Motor neuron (in vitro differentiated cells): Measurements from ENCODE around the gene USP44. TPM values are rescaled to one million over a fixed set of nuclear protein-coding genes. Genes with fewer than 3 reads are reported as not detected.
A peak's percentile ranks its signal among the peaks of the same experiment; 100 is the strongest.
"Not testable (repeated sequence)": the region's sequence is repeated elsewhere in the genome, so short reads cannot be mapped to it uniquely, and the experiment has no call there.

Experiments used
- ATAC-seq, 8 experiments: fragments of 200-7000 bp; cut with Tn5 transposase; replicated peaks in 6 of 8; 2 replicates each; pipeline ENCODE4 v1.8.0; 2021; ENCODE audit warnings: mild to moderate bottlenecking in 8 of 8, moderate library complexity in 8 of 8
- H3K27ac ChIP-seq, 2 donors: fragments of 250-450 bp; sonication (Bioruptor Pico); 2 replicates each; pipeline ENCODE4 v1.9.0; 2021; ENCODE audit warnings: antibody characterized with exemption in 2 of 2, mild to moderate bottlenecking in 2 of 2, moderate library complexity in 1 of 2
- H3K4me1 ChIP-seq, 2 donors: fragments of 250-450 bp; sonication (Bioruptor Pico); replicated peaks in 1 of 2; 2 replicates each; pipeline ENCODE4 v1.6.1; 2021; ENCODE audit warnings: antibody characterized with exemption in 2 of 2, mild to moderate bottlenecking in 2 of 2, moderate library complexity in 1 of 2
- H3K4me3 ChIP-seq, 5 donors: fragments of 250-450 bp; sonication (Bioruptor Pico); 2 replicates each; pipeline ENCODE4 v1.9.0; 2021; ENCODE audit warnings: antibody characterized with exemption in 5 of 5, mild to moderate bottlenecking in 5 of 5, moderate library complexity in 4 of 5
- WGBS, 10 experiments: fragments of 450-650 bp; shearing (Covaris generic); methylation state at CpG; one replicate each; pipeline ENCODE4 v1.0.0; 2022; 5-methylcytosine and 5-hydroxymethylcytosine counted together
- in situ Hi-C, 9 experiments: fragments of 400-800 bp; cut with MboI; loops; one replicate each; pipeline ENCODE4 v1.15.0; 2021; ENCODE audit warnings: low sequenced_read_pairs in 9 of 9, low pct_unique_long_range_greater_than_20kb in 2 of 9; ENCODE audit not compliant: unreplicated experiment in 9 of 9
- total RNA-seq, 8 experiments: library from RNA; unstranded; fragments of 300-600 nt; gene quantifications; 2 replicates each; pipeline versions ENCODE4 v1.2.3 to v1.2.4, GENCODE V29; 2022

Gene USP44
- total RNA-seq, 8 experiments from 2014 or later: 0.76 to 15.7 (median 10.8) TPM

DNA sequence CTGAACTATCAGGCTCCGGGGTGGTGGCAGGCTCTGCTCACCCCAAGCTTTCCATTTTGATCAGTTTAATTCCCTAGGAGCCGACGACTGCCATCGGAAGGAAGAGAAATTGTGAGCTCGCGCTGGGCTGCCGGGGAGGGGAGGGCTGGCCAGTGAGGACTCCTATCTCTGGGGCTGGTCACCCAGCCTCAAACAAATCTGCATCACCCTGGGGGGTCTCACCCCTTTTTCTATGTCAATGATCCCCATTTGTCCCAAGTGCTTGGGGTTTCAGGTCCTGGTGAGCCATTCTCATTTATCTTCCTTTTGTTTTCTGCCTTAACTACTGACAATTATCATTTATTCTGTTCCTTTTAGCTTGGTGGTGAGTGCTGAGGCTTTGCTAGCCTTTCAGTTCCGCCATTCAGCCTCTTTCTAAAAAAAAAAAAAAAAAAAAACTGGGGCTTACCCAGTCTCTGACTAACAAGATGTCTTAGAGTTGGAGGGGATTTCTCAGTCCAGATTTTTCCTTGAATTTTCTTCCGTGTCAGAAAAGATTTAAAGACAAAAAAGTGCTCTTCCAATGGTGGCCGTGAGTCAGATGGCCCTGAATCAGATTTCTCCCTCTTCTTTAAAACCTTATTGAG lies 22.8 kb upstream of the USP44 start:
- Histone ChIP-seq H3K27ac (no peak overlapping the region), H3K4me1 (peaks cover 5 to 10% of the 10 kb centered on the region in 2 donors), H3K4me3 (no peak overlapping the region)
- 3 to 90% (median 22%) methylated on average over 1 to 10 of the region's 10 CpGs for WGBS, 10 experiments
- peak in 5 of 8 experiments; percentile 24 to 68 (median 54) for ATAC-seq
- in situ Hi-C loops: no loop called here

DNA sequence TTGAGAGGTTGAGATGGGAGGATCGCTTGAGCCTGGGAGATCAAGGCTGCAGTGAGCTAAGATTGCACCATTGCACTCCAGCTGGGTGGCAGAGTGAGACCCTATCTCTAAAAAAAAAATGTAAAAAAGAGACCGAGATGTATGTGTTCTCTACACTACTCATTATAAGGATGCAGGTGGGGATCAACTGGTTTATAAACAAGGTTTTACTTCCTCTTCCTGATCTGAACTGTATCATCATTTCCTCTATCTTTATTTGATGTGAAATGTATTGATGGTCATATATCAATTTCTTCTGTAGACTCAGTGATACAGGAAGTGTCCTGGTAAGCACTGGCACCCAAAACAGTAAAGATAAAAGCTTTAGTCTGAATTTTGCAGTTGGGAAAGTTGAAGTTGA lies 20.1 kb upstream of the USP44 start:
- WGBS, 10 experiments: 0 to 100% (median 83%) methylated on average over 1 to 2 of the region's 2 CpGs; no CpG with 5 or more reads in 4 of the 10 experiments

DNA sequence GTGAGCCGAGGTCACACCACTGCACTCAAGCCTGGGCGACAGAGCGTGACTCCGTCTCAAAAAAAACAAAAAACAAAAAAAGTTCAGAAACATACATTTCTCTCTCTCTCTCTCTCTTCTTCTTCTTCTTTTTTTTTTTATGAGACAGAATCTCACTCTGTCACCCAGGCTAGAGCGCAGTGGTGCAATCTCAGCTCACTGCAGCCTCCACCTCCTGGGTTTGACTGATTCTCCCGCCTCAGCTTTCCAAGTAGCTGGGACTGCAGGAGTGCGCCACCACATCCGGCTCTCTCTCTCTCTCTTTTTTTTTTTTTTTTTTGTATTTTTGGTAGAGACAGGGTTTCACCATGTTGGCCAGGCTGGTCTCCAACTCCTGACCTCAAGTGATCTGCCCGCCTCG lies 16.8 kb upstream of the USP44 start:
- H3K4me3 ChIP-seq, in situ Hi-C loops, ATAC-seq, H3K27ac ChIP-seq, H3K4me1 ChIP-seq: not testable (repeated sequence)
- 61 to 100% (median 94%) methylated on average over 1 to 7 of the region's 10 CpGs; no CpG with 5 or more reads in 3 of the 10 experiments for WGBS, 10 experiments

More for the DNA sequence above, 20.1 kb upstream of the USP44 start:
- no peak overlapping the region for H3K27ac ChIP-seq
- H3K4me1 ChIP-seq: peaks cover 5 to 10% of the 10 kb centered on the region in 2 donors
- no peak for ATAC-seq
- in situ Hi-C loops: no loop called here
- no peak overlapping the region for H3K4me3 ChIP-seq

DNA sequence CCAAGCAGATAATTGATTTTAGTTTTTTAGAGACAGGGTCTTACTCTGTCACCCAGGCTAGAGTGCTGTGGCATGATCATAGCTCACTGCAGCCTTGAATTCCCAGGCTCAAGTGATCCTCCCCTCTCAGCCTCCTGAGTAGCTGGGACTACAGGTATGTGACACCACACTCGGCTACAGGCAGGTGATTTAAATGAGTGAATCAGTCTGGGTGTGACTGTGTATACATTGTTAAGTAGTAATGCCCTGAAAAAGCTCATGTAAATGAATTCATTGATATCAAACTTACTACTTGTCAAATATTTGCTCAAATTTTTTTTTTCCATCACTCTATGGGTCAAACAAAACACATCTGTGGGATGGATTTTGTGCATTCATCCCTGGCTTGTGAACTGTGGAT lies 6.3 kb upstream of the USP44 start:
- no peak overlapping the region for H3K27ac ChIP-seq

DNA sequence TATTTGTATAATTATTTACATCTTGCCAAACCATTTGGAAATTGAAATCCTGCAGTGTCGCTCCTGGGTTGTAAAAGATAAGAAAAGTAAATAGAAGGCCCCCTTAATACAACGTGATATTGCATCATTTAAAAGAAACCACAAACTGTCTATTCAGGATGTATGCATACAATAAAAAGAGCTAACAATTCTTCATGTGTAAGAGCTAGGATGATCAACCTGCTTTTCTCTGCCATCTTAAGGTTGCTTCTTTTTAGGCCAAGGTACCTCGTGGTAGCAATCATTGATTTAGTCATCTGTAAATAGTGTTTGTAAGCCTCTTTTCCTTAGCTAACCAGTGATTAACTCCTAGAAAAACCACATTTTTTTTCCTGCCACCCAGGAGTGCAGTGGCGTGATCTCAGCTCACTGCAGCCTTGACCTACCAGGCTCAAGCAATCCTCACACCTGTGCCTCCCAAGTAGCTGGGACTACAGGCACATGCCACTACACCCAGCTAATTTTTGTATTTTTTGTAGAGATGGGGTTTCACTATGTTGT lies 3.3 kb upstream of the USP44 start:
- in situ Hi-C loops: no loop called here
- Histone ChIP-seq H3K27ac (no peak overlapping the region), H3K4me1 (peaks cover 5 to 6% of the 10 kb centered on the region in 2 donors), H3K4me3 (no peak overlapping the region)
- WGBS, 10 experiments: 29 to 84% (median 64%) methylated on average over 1 to 4 of the region's 4 CpGs; no CpG with 5 or more reads in 1 of the 10 experiments
- no peak for ATAC-seq

More for the DNA sequence above, 6.3 kb upstream of the USP44 start:
- WGBS, 10 experiments: 71 to 100% (median 80%) methylated on average over 1 of the region's 1 CpG; no CpG with 5 or more reads in 7 of the 10 experiments
- Histone ChIP-seq H3K4me3 (no peak overlapping the region), H3K4me1 (no peaks in the 10 kb centered on the region)
- in situ Hi-C loops: no loop called here
- ATAC-seq: no peak

DNA sequence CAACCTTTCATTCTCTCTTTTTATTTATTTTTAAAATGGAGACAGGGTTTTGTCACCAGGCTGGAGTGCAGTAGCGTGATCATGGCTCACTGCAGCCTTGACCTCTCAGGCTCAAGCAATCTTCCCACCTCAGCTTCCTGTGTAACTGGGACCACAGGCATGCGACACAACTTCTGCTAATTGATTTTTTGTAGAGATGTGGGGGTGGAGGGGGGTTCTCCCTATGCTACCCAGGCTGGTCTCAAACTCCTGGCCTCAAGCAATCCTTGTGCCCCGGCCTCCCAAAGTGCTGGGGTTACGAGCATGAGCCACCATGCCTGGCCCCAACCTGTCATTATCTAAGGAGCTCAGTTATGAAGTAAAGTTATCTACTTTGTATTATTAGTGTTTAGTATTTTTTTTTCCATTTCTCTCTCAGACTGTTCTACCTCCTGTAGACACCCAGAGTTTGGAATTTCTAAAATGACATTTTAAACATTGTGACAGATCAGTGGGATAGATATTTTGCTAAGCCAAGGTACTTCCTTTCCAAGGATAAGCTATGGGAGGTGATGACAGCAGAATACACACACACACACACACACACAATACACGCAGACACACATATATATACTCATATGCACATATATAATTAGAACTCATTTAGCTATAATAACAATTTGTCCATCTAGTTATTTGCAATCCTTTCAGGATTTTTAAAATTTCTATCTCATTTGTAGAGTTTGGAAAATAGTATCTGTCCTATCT lies 2.1 kb upstream of the USP44 start:
- WGBS, 10 experiments: 17 to 100% (median 84%) methylated on average over 1 to 4 of the region's 5 CpGs; no CpG with 5 or more reads in 2 of the 10 experiments
- ATAC-seq: no peak
- Histone ChIP-seq H3K4me3 (no peak overlapping the region), H3K4me1 (peaks cover 5 to 6% of the 10 kb centered on the region in 2 donors), H3K27ac (no peak overlapping the region)
- in situ Hi-C loops: no loop called here

DNA sequence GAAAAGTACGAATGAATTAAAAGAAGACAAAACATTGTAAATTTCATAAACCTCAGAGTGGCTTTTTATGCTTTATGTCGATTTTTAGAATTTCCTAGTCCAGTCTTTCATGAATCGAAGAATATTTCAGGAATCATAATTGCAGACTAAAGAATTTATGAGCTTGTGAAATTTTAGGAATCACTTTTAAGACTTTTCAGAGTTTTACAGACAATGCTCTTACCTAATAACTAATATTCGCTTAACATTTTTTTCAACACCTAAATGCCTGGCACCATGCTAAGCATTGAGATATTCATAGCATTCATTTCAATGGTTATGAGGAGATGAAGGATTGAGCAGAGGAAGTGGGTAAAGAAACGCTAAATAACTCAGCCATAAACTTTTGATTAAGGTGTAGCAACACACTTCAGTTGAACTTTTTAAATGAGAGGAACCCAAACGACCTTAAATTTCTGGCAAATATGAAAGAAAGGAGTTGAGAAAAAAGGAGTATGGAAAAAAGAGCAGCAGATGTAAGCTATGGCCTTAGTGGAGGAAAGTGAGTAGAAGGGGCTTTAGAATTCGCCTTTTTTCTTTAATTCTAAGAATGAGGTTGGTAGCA lies 739 bp upstream of the USP44 start:
- 29 to 64% (median 49%) methylated on average over 3 to 7 of the region's 7 CpGs for WGBS, 10 experiments
- in situ Hi-C loops: no loop called here
- no peak overlapping the region for H3K4me3 ChIP-seq
- no peak overlapping the region for H3K27ac ChIP-seq
- no peak for ATAC-seq
- H3K4me1 ChIP-seq: peaks cover 6 to 9% of the 10 kb centered on the region in 2 donors

DNA sequence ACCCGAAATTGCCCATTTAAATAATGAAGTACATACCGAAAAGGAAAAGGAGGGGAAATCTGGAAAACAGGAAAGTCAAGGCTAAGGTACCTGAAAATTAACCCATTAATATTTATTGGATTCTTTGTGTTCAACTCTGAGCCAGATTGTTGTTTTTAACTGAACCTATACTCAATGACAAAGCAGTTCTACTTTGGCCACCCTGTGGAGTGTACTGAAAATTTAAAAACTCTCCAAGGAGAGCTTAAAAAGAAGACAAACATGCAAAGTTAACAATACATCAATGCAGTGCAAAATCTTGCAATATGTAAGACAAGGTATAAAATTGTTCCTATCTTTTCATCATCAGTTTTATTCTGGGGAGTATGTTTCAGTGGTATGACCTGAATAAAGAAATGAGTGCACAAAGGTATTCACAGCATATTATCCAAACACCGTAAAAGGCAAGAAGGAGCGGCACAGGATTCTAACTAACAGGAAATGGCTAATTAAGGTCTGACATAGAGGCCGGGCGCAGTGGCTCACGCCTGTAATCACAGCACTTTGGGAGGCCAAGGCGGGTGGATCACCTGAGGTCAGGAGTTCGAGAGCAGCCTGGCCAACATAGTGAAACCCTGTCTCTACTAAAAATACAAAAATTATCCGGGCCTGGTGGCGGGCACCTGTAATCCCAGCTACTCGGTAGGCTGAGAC lies 1.7 kb downstream of the USP44 start:
- in situ Hi-C loops: loop anchor here in 3 of 9 experiments (25.0 kb wide), 1 partner anchor 437 kb away; no protein-coding TSS in a partner anchor
- no peak for ATAC-seq
- WGBS, 10 experiments: 58 to 100% (median 89%) methylated on average over 2 to 10 of the region's 12 CpGs; no CpG with 5 or more reads in 1 of the 10 experiments
- H3K27ac ChIP-seq: no peak overlapping the region
- H3K4me1 ChIP-seq: peaks cover 11 to 34% of the 10 kb centered on the region in 2 donors
- H3K4me3 ChIP-seq: peak overlapping the region; percentile 75 to 97 (median 86)

DNA sequence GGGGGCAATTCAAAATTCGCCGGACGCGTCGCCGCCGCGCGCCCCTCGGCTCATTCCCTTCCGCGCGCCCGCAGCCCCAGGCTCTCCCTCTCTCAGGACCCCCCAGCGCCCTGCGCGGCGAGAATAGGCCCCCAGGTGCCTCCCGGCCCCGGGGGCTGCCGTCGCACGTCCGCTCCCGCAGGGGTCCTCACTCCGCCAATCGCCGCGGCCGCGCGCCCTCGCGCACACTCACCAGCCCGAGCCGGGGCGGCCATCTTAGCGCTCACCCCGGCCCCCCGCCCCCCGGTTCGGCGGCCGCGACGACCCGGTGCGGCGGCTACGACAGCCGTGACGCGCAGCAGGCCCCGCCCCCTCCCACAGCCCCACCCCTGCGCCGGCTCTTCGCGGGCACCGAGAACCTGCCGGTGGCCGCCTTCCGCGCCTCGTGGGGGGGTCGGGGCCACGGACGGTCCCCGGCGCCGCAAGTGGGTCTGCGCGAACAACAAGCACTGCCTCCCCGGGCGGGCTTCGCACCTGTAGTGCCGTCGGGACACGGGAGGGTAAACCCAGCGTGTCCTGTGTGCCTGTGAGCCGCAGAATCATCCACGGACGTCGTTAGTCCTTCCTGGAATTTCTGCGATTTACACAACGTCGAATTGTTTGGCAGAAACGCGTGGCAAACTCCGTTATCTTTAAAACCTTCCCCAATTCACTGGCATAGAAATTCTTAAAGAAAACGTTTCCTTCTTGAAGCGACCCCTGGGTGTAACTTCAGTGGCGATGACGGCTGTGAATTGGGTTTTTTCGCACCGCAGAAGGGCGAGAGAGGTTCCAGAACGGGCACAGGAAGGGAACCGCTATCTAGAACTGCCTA lies 2.5 kb downstream of the USP44 start:
- ATAC-seq: peak in 7 of 8 experiments; percentile 67 to 93 (median 88)
- Histone ChIP-seq H3K4me1 (peaks cover 11 to 34% of the 10 kb centered on the region in 2 donors), H3K4me3 (peak overlapping the region; percentile 75 to 97 (median 86)), H3K27ac (peak overlapping the region; percentile 81 to 83)
- in situ Hi-C loops: loop anchor here in 3 of 9 experiments (25.0 kb wide), 1 partner anchor 436 kb away; no protein-coding TSS in a partner anchor
- 15 to 66% (median 51%) methylated on average over 3 to 17 of the region's 98 CpGs; no CpG with 5 or more reads in 2 of the 10 experiments for WGBS, 10 experiments

DNA sequence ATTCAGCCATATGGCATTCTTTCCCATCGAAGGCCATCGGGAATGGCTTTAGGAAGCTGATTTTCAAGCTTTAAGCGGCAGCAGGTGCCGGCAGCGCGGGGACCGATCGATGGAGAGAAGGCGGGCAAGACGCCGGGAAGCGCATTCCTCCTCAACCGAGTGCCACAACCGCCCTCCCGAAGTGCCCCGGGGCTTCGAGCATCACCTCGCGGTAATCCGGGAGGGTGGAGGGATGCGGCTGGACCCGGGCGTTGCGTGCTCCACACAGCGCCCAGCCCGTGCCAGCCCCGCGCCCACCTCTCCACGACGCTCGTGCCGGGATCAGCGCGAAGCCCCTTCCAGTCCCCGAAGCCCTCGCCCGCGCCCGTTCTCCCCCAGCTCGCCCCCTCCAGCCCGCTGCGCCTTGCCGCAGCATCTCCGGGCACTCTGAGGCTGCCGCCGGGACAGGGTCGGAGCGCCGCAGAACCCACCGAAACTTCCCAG lies 3.2 kb downstream of the USP44 start:
- peak overlapping the region; percentile 81 to 83 for H3K27ac ChIP-seq
- H3K4me3 ChIP-seq: peak overlapping the region; percentile 75 to 97 (median 86)
- peaks cover 11 to 34% of the 10 kb centered on the region in 2 donors for H3K4me1 ChIP-seq
- in situ Hi-C loops: loop anchor here in 3 of 9 experiments (25.0 kb wide), 1 partner anchor 436 kb away; no protein-coding TSS in a partner anchor
- peak; percentile 33 to 71 (median 68) for ATAC-seq
- 0 to 8% (median 0%) methylated on average over 2 to 12 of the region's 50 CpGs; no CpG with 5 or more reads in 5 of the 10 experiments for WGBS, 10 experiments

DNA sequence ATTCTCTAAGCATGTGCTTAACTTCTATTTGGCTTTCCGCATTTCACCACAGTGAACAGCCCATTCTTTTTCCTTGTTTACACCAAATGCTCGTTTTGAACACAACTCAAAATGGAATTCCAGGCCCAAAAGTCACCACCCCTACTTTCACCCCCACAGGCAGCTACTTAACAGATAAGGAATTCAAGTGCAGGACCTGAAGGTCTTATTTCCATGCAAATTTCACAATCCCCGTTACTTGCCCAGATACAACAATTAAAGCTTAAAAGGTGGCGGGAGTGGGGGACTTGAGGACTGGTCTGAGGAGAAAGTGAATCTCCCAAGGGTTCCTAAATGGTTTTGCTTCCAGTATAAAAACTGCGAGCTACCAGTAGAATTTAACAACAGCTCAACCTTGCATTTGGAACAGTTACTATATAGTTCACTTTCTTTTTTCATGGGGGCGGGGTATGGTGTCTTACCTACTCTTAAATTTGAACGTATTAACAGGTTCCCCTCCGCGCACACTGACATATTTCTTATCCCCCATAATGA lies 3.7 kb downstream of the USP44 start:
- ATAC-seq: no peak
- WGBS, 10 experiments: 0 to 44% (median 15%) methylated on average over 2 to 9 of the region's 9 CpGs
- in situ Hi-C loops: loop anchor here in 3 of 9 experiments (25.0 kb wide), 1 partner anchor 435 kb away; no protein-coding TSS in a partner anchor
- Histone ChIP-seq H3K27ac (peak overlapping the region; percentile 81 to 83), H3K4me3 (peak overlapping the region; percentile 75 to 97 (median 86)), H3K4me1 (peaks cover 11 to 34% of the 10 kb centered on the region in 2 donors)
